HepG2 (cell line): Measurements from ENCODE around the gene VAMP2. TPM values are rescaled to one million over a fixed set of nuclear protein-coding genes. Genes with fewer than 3 reads are reported as not detected.

Source experiments
- GMEB2 ChIP-seq: IDR thresholded peaks from 2 replicates; pipeline ENCODE4 v1.6.1; 2016; ENCODE audit warnings: missing biosample characterization, missing genetic modification reagents, low read depth
- KAT7 ChIP-seq: IDR thresholded peaks from 2 replicates; pipeline ENCODE4 v1.6.1; 2018; ENCODE audit warnings: borderline replicate concordance, missing compliant biosample characterization
- LRRFIP1 ChIP-seq: sonication (generic); formaldehyde crosslinking; conservative IDR thresholded peaks from 2 replicates; pipeline ENCODE4 v1.4.0; 2020; ENCODE audit warnings: missing genetic modification reagents
- MAFG ChIP-seq: sonication (generic); formaldehyde crosslinking; IDR thresholded peaks from 2 replicates; pipeline ENCODE4 v1.5.1; 2020; ENCODE audit warnings: mild to moderate bottlenecking, missing genetic modification reagents
- MBNL3 ChIP-seq: fragments of 250-450 bp; sonication (Bioruptor Pico); conservative IDR thresholded peaks from 2 replicates; pipeline ENCODE4 v1.8.0; 2022; ENCODE audit warnings: mild to moderate bottlenecking, inconsistent platforms
- NFE2L1 ChIP-seq: sonication (generic); formaldehyde crosslinking; IDR thresholded peaks from 2 replicates; pipeline ENCODE4 v1.4.0; 2020; ENCODE audit warnings: missing genetic modification reagents, mild to moderate bottlenecking, borderline replicate concordance
- RBM22 ChIP-seq: fragments of 200-400 bp; formaldehyde crosslinking; optimal IDR thresholded peaks from 2 replicates; pipeline ENCODE3; 2017; ENCODE audit warnings: mild to moderate bottlenecking, low read length, moderate library complexity
- THAP11 ChIP-seq: IDR thresholded peaks from 2 replicates; pipeline ENCODE4 v1.6.1; 2016; ENCODE audit warnings: missing biosample characterization, missing genetic modification reagents
- TOPORS ChIP-seq: sonication (generic); formaldehyde crosslinking; IDR thresholded peaks from 2 replicates; pipeline ENCODE4 v1.8.0; 2023; ENCODE audit warnings: mild to moderate bottlenecking, missing genetic modification reagents
- ZBTB4 ChIP-seq: sonication (generic); formaldehyde crosslinking; IDR thresholded peaks from 2 replicates; pipeline ENCODE4 v1.4.0; 2020; ENCODE audit warnings: missing genetic modification reagents, mild to moderate bottlenecking, borderline replicate concordance
- ZNF260 ChIP-seq: sonication (generic); formaldehyde crosslinking; IDR thresholded peaks from 2 replicates; pipeline ENCODE4 v1.4.0; 2020; ENCODE audit warnings: missing genetic modification reagents, low read depth, mild to moderate bottlenecking, borderline replicate concordance
- ZNF350 ChIP-seq: sonication (generic); formaldehyde crosslinking; IDR thresholded peaks from 2 replicates; pipeline ENCODE4 v1.4.0; 2020; ENCODE audit warnings: mild to moderate bottlenecking, low read depth, missing genetic modification reagents, borderline replicate concordance
- ZNF431 ChIP-seq: sonication (generic); formaldehyde crosslinking; IDR thresholded peaks from 2 replicates; pipeline ENCODE4 v1.9.0; 2022; ENCODE audit warnings: missing genetic modification reagents, low read depth, mild to moderate bottlenecking, borderline replicate concordance
- polyA plus RNA-seq, 8 experiments: library from polyadenylated mRNA; depleted of rRNA in 3 of 8; stranded (reverse) in 7 of 8; unstranded in 1 of 8; fragments of >200 nt; fragmentation: Illumina TruSeq in 4 of 8; extraction: Trizol in 4 of 8; gene quantifications; 2 replicates each; pipeline versions ENCODE4 v1.2.1 to v1.2.3, GENCODE V29; 2011 to 2016; ENCODE audit warnings: low read depth in 4 of 8, missing spikeins in 1 of 8, mixed read lengths in 1 of 8; ENCODE audit not compliant: insufficient read depth in 1 of 8
- total RNA-seq, 5 experiments: library from RNA; depleted of rRNA; stranded (reverse); fragments of >200 nt; fragmentation: Illumina TruSeq; extraction: Trizol; gene quantifications; 2 replicates each; pipeline ENCODE4 v1.2.3, GENCODE V29; 2016; ENCODE audit warnings: low read depth in 1 of 5
- TF ChIP-seq, protein P1 (sequence below): sonication (generic); formaldehyde crosslinking; IDR thresholded peaks from 2 replicates; pipeline ENCODE4 v1.8.0; 2022; ENCODE audit warnings: missing genetic modification reagents, mild to moderate bottlenecking, borderline replicate concordance
- TF ChIP-seq, protein P2 (sequence below): fragments of 450-650 bp; IDR thresholded peaks from 2 replicates; pipeline ENCODE4 v1.6.1; 2017; ENCODE audit warnings: mild to moderate bottlenecking
- TF ChIP-seq, protein P3 (sequence below): IDR thresholded peaks from 2 replicates; pipeline ENCODE4 v1.6.1; 2016

Gene VAMP2
- total and polyA plus RNA-seq, 2 of the 13 experiments (the other 11 are each of a cell fraction or from before 2014, with no cell fraction given): 3.9 to 17.2 TPM

GRCh38 chr17:8153525-8153956 is 9.2 kb downstream of the VAMP2 start (continued):
- TF ChIP-seq ZBTB4 (CRISPR knock-in tag): no peak
- TF ChIP-seq MAFG (CRISPR knock-in tag): no peak
- TF ChIP-seq ZNF260 (CRISPR knock-in tag): no peak
- TF ChIP-seq, protein P1, sequence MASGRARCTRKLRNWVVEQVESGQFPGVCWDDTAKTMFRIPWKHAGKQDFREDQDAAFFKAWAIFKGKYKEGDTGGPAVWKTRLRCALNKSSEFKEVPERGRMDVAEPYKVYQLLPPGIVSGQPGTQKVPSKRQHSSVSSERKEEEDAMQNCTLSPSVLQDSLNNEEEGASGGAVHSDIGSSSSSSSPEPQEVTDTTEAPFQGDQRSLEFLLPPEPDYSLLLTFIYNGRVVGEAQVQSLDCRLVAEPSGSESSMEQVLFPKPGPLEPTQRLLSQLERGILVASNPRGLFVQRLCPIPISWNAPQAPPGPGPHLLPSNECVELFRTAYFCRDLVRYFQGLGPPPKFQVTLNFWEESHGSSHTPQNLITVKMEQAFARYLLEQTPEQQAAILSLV (CRISPR knock-in tag): no peak; the same call in 1 of the 2 replicates
- TF ChIP-seq ZNF431: no peak
- peak; percentile 30; the same call in 1 of the 2 replicates for TF ChIP-seq KAT7 (CRISPR knock-in tag)
- TF ChIP-seq, protein P2, sequence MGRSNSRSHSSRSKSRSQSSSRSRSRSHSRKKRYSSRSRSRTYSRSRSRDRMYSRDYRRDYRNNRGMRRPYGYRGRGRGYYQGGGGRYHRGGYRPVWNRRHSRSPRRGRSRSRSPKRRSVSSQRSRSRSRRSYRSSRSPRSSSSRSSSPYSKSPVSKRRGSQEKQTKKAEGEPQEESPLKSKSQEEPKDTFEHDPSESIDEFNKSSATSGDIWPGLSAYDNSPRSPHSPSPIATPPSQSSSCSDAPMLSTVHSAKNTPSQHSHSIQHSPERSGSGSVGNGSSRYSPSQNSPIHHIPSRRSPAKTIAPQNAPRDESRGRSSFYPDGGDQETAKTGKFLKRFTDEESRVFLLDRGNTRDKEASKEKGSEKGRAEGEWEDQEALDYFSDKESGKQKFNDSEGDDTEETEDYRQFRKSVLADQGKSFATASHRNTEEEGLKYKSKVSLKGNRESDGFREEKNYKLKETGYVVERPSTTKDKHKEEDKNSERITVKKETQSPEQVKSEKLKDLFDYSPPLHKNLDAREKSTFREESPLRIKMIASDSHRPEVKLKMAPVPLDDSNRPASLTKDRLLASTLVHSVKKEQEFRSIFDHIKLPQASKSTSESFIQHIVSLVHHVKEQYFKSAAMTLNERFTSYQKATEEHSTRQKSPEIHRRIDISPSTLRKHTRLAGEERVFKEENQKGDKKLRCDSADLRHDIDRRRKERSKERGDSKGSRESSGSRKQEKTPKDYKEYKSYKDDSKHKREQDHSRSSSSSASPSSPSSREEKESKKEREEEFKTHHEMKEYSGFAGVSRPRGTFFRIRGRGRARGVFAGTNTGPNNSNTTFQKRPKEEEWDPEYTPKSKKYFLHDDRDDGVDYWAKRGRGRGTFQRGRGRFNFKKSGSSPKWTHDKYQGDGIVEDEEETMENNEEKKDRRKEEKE: no peak
- TF ChIP-seq GMEB2 (CRISPR knock-in tag): no peak
- TF ChIP-seq TOPORS (CRISPR knock-in tag): no peak
- TF ChIP-seq, protein P3, sequence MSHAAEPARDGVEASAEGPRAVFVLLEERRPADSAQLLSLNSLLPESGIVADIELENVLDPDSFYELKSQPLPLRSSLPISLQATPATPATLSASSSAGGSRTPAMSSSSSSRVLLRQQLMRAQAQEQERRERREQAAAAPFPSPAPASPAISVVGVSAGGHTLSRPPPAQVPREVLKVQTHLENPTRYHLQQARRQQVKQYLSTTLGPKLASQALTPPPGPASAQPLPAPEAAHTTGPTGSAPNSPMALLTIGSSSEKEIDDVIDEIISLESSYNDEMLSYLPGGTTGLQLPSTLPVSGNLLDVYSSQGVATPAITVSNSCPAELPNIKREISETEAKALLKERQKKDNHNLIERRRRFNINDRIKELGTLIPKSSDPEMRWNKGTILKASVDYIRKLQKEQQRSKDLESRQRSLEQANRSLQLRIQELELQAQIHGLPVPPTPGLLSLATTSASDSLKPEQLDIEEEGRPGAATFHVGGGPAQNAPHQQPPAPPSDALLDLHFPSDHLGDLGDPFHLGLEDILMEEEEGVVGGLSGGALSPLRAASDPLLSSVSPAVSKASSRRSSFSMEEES (CRISPR knock-in tag): peak; percentile 64; the same call in 1 of the 2 replicates
- TF ChIP-seq MBNL3 (CRISPR knock-in tag): no peak
- TF ChIP-seq NFE2L1 (CRISPR knock-in tag): no peak
- no peak for TF ChIP-seq ZNF350 (CRISPR knock-in tag)
- peak; percentile 9; the same call in 1 of the 2 replicates for TF ChIP-seq THAP11 (CRISPR knock-in tag)
- no peak for TF ChIP-seq RBM22
- no peak for TF ChIP-seq LRRFIP1 (CRISPR knock-in tag)
